Measurements from ENCODE around the gene PLCL2.

Gene PLCL2

GRCh38 chr3:17030956-17031652, 146.3 kb downstream of the PLCL2 start:
- no peak for TF ChIP-seq CTCF (IDR thresholded peaks at IDR 0.05)

- peak; percentile 72 for TF ChIP-seq CTCF (IDR thresholded peaks at IDR 0.05)
Measured at GRCh38 chr3:17032407-17033034, 147.8 kb downstream of the PLCL2 start.

GRCh38 chr3:17033516-17034168, 148.9 kb downstream of the PLCL2 start:
- no peak for TF ChIP-seq CTCF (IDR thresholded peaks at IDR 0.05)

GRCh38 chr3:17035033-17035432, 150.3 kb downstream of the PLCL2 start:
- no peak for TF ChIP-seq CTCF (IDR thresholded peaks at IDR 0.05)

GRCh38 chr3:17035966-17036365, 151.2 kb downstream of the PLCL2 start:
- no peak for TF ChIP-seq CTCF (IDR thresholded peaks at IDR 0.05)

GRCh38 chr3:17038141-17038540, 153.4 kb downstream of the PLCL2 start:
- TF ChIP-seq CTCF (IDR thresholded peaks at IDR 0.05): no peak

GRCh38 chr3:17038900-17039553, 154.3 kb downstream of the PLCL2 start:
- no peak for TF ChIP-seq CTCF (IDR thresholded peaks at IDR 0.05)
